Measurements from ENCODE around the gene SLC34A2.

DNA sequence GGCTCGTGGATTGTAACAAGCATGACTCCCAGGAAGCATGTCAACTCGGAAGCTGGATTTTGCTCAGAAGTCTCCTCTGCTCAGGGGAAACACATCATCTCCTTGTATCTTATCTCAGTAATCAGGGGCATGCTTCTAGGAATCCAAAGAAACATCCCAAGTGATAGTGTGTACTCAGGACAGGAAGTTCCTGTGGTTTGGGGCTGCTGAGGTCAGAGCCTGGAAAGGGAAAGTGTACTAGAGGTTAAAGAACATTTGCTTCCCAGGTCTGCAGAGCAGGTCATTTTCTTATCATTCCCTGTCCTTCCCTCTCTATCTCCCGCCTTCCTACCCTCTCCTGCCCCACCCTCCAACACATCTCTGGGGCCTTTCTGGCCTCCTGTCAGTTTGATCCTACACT, 38.8 kb downstream of the SLC34A2 start:
- TF ChIP-seq, protein P1, sequence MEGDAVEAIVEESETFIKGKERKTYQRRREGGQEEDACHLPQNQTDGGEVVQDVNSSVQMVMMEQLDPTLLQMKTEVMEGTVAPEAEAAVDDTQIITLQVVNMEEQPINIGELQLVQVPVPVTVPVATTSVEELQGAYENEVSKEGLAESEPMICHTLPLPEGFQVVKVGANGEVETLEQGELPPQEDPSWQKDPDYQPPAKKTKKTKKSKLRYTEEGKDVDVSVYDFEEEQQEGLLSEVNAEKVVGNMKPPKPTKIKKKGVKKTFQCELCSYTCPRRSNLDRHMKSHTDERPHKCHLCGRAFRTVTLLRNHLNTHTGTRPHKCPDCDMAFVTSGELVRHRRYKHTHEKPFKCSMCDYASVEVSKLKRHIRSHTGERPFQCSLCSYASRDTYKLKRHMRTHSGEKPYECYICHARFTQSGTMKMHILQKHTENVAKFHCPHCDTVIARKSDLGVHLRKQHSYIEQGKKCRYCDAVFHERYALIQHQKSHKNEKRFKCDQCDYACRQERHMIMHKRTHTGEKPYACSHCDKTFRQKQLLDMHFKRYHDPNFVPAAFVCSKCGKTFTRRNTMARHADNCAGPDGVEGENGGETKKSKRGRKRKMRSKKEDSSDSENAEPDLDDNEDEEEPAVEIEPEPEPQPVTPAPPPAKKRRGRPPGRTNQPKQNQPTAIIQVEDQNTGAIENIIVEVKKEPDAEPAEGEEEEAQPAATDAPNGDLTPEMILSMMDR (conservative IDR thresholded peaks at IDR 0.05): no peak
- TF ChIP-seq EZH2 (IDR thresholded peaks at IDR 0.05; ENCODE audit: low read depth): no peak
